ENCODE measurements around the gene SLC7A9. TPM values are rescaled to one million over a fixed set of nuclear protein-coding genes. Genes with fewer than 3 reads are reported as not detected.
"Not testable (repeated sequence)": the region's sequence is repeated elsewhere in the genome, so short reads cannot be mapped to it uniquely, and the experiment has no call there.

SLC7A9 gene
- total and polyA plus RNA-seq, 2 donors (not counting 3 experiments of a cell fraction or from before 2014, with no cell fraction given) = 0.06 TPM; not detected in 1

- intact Hi-C loops (cut with micrococcal nuclease) = no loop called here
These were observed 1.2 kb downstream of the SLC7A9 start for GRCh38 chr19:32868206-32868950.

GRCh38 chr19:32867436-32867835 lies 2.1 kb downstream of the SLC7A9 start:
- H3K4me1 ChIP-seq (ENCODE audit: control insufficient read depth, extremely low read depth, insufficient read depth, low read length); dilution Hi-C loops (cut with MboI; ENCODE audit: extremely low pct_ligation_motif_present, low sequenced_read_pairs); H3K9ac ChIP-seq (replicated peaks; ENCODE audit: extremely low read depth, insufficient read depth, low read length); H3K9me3 ChIP-seq (replicated peaks; ENCODE audit: control insufficient read depth, insufficient read depth, low read length); POLR2A ChIA-PET; DNase-seq (ENCODE audit: low read depth, low spot score); intact Hi-C loops (cut with micrococcal nuclease); H3K79me2 ChIP-seq (ENCODE audit: control insufficient read depth, insufficient read depth, low read length); H3K9me1 ChIP-seq (replicated peaks; ENCODE audit: control insufficient read depth, extremely low read depth, insufficient read depth, low read length); H3K4me2 ChIP-seq (ENCODE audit: insufficient read depth, low read length); BruUV-seq (replicated peaks); FAIRE-seq; H3K27me3 ChIP-seq (ENCODE audit: control insufficient read depth in 2 of 2, insufficient read depth in 2 of 2, low read length in 2 of 2); H2AFZ ChIP-seq (ENCODE audit: low read depth, low read length); H3K4me3 ChIP-seq (replicated peaks in 1 of 3; ENCODE audit: insufficient read depth in 1 of 3, low read depth in 1 of 3, low read length in 3 of 3); H3K27ac ChIP-seq (ENCODE audit: insufficient read depth, low read depth, low read length); H3K36me3 ChIP-seq (ENCODE audit: control insufficient read depth in 2 of 2, extremely low read depth in 1 of 2, insufficient read depth in 2 of 2, low read length in 2 of 2); H4K20me1 ChIP-seq (replicated peaks; ENCODE audit: control insufficient read depth, extremely low read depth, insufficient read depth, low read length): not testable (repeated sequence)
- CTCF ChIA-PET = interaction anchor here (0.6 kb wide), 1 partner anchor 1028 kb away, joined by 3 read pairs; no protein-coding TSS in a partner anchor

More at GRCh38 chr19:32868206-32868950, 1.2 kb downstream of the SLC7A9 start:
- CTCF ChIA-PET = no interaction called here
- no peaks in the 10 kb centered on the region for H4K20me1 ChIP-seq (replicated peaks; ENCODE audit: control insufficient read depth, extremely low read depth, insufficient read depth, low read length)
- dilution Hi-C loops (cut with MboI; ENCODE audit: extremely low pct_ligation_motif_present, low sequenced_read_pairs) = no loop called here
- POLR2A ChIA-PET = no interaction called here
- H3K4me2 ChIP-seq (ENCODE audit: insufficient read depth, low read length) = no peak overlapping the region
- H2AFZ ChIP-seq (ENCODE audit: low read depth, low read length) = no peak overlapping the region
- FAIRE-seq (no peak), DNase-seq (ENCODE audit: low read depth, low spot score) (no peak)
- H3K4me1 ChIP-seq (ENCODE audit: control insufficient read depth, extremely low read depth, insufficient read depth, low read length) = no peaks in the 10 kb centered on the region
- no peaks in the 10 kb centered on the region for H3K9me1 ChIP-seq (replicated peaks; ENCODE audit: control insufficient read depth, extremely low read depth, insufficient read depth, low read length)
- no peak overlapping the region for H3K9ac ChIP-seq (replicated peaks; ENCODE audit: extremely low read depth, insufficient read depth, low read length)
- no peaks in the 10 kb centered on the region for H3K9me3 ChIP-seq (replicated peaks; ENCODE audit: control insufficient read depth, insufficient read depth, low read length)
- no peak overlapping the region for H3K4me3 ChIP-seq (replicated peaks in 1 of 3; ENCODE audit: insufficient read depth in 1 of 3, low read depth in 1 of 3, low read length in 3 of 3)
- H3K79me2 ChIP-seq (ENCODE audit: control insufficient read depth, insufficient read depth, low read length) = no peaks in the 10 kb centered on the region
- TF ChIP-seq POLR2AphosphoS5 (IDR thresholded peaks at IDR 0.05; ENCODE audit: insufficient read depth, low read depth, low read length) = no peak
- no peak for TF ChIP-seq GATA2 (IDR thresholded peaks at IDR 0.05; ENCODE audit: insufficient read depth, insufficient read length, low read depth, low read length)
- no peak for TF ChIP-seq FOS (IDR thresholded peaks at IDR 0.05; ENCODE audit: borderline replicate concordance, insufficient read depth, low read length)
- TF ChIP-seq JUN (IDR thresholded peaks at IDR 0.05; ENCODE audit: borderline replicate concordance, insufficient read depth, insufficient read length, low read depth) = no peak
- TF ChIP-seq POLR2A (IDR thresholded peaks at IDR 0.05; ENCODE audit: low read depth, low read length) = no peak
- TF ChIP-seq EZH2 (IDR thresholded peaks at IDR 0.05; ENCODE audit: borderline replicate concordance, low read depth, low read length, severe bottlenecking) = no peak
- no peak for TF ChIP-seq CTCF (IDR thresholded peaks at IDR 0.05; ENCODE audit: extremely low read depth in 1 of 2, insufficient read depth in 1 of 2, low read depth in 1 of 2, low read length in 2 of 2)
- TF ChIP-seq MAX (IDR thresholded peaks at IDR 0.05; ENCODE audit: insufficient read depth, insufficient read length) = no peak
- TF ChIP-seq MYC (IDR thresholded peaks at IDR 0.05; ENCODE audit: low read depth, low read length) = no peak
- no peaks in the 10 kb centered on the region for H3K36me3 ChIP-seq (ENCODE audit: control insufficient read depth in 2 of 2, extremely low read depth in 1 of 2, insufficient read depth in 2 of 2, low read length in 2 of 2)
- no peak overlapping the region for H3K27ac ChIP-seq (ENCODE audit: insufficient read depth, low read depth, low read length)
- BruUV-seq (replicated peaks) = no TSS peak
- no peaks in the 10 kb centered on the region for H3K27me3 ChIP-seq (ENCODE audit: control insufficient read depth in 2 of 2, insufficient read depth in 2 of 2, low read length in 2 of 2)
